ENCODE data around the gene FATE1.

DNA sequence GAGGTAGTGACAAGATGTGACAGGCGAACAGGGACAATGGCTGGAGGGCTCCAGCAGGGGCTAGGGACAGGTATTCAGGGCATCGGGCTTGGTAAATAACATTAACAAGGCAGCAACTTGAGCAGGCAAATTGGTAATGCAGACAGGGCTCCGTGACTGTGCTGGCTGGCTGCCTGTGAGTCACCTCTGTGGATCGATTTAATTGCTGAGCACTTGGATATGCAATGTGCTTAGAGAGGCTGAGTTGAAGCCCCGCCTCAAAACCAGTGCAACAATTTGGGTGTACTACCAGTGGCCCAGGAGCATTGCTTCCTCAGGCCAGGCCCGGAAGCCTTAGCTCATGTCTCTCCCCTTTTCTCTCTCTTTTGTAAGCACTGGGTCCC, 38.2 kb downstream of the FATE1 start:
- TF ChIP-seq, protein P1, sequence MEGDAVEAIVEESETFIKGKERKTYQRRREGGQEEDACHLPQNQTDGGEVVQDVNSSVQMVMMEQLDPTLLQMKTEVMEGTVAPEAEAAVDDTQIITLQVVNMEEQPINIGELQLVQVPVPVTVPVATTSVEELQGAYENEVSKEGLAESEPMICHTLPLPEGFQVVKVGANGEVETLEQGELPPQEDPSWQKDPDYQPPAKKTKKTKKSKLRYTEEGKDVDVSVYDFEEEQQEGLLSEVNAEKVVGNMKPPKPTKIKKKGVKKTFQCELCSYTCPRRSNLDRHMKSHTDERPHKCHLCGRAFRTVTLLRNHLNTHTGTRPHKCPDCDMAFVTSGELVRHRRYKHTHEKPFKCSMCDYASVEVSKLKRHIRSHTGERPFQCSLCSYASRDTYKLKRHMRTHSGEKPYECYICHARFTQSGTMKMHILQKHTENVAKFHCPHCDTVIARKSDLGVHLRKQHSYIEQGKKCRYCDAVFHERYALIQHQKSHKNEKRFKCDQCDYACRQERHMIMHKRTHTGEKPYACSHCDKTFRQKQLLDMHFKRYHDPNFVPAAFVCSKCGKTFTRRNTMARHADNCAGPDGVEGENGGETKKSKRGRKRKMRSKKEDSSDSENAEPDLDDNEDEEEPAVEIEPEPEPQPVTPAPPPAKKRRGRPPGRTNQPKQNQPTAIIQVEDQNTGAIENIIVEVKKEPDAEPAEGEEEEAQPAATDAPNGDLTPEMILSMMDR (IDR thresholded peaks at IDR 0.05; ENCODE audit: insufficient read depth, low read depth, low read length) = no peak
- TF ChIP-seq EZH2 (IDR thresholded peaks at IDR 0.05; ENCODE audit: insufficient read depth, low read length) = no peak
